Measurements from ENCODE around the gene NEUROD6.

The NEUROD6 gene

DNA sequence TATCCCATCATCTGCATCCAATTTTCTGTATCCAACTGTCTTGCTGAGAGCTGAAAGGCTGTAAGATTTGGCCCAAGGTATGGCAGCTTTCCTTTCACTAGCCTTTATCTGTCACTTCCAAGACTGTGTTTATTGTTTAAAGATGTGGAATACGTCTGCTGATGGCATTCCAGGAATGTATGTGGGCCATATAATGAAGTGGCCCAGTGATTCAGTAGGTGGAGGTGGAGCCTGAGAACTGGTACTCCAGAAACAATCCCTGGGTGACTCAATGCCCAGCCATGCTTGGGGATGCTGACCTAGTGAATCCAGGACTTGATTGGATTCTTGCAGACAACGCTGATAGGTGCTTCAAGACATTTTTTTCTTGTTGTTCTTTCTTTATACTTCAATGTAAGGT is 13.5 kb downstream of the NEUROD6 start:
- DNase-seq = no peak

DNA sequence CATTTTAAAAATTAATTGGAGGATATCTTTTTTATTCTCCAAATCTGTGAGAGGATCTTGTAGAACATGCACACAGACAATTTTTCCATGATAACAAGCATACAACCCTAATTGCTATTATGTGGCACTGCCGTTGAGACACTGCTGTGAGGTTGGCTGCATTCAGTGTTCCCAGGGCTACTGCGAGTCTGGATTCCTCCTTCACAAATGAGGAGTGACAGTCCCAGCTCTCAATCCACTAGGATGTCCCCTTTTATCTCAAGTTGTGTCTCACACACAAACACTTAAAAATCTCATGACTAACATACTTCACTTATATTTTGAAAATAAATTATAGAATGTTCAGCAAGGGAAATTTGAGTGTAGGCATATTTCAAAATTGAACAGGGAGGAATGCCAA is 14.1 kb downstream of the NEUROD6 start:
- DNase-seq = no peak

DNA sequence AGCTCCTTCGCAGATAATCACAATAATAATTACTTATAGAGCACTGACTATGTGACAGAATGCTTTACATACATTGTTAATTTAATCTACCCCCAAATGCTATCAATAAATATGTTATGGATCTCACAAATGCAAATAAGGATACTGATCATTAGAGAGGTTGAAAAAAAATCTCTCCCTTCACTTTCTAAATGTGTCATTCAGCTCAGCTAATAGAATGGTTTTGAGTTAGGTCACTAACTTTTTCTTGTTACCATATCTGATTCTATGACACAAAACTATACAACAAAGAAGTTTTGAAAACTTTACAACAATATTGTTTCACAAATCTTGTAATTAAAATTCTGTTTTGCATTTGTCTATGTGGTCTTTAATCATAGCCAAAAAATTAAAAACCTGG is 17.4 kb downstream of the NEUROD6 start:
- DNase-seq = no peak

DNA sequence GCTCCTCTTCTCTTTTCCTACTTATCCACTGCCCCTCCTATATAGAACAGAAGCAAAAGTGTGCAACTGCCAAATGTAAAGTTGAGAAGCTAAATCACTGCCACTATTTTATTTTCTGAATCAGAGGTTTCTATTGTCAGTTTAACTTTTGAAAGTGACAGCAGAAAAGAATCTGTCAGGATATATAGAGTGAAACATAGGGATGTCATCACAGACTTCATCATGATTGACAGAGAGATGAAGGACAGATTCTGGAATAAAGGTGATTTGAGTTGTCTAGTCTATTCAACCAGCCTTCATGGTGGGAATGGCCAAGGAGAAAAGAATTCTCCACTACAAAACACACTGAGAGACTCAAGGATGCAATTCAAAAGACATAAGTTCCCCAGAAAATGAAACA is 19.9 kb downstream of the NEUROD6 start:
- DNase-seq = no peak

DNA sequence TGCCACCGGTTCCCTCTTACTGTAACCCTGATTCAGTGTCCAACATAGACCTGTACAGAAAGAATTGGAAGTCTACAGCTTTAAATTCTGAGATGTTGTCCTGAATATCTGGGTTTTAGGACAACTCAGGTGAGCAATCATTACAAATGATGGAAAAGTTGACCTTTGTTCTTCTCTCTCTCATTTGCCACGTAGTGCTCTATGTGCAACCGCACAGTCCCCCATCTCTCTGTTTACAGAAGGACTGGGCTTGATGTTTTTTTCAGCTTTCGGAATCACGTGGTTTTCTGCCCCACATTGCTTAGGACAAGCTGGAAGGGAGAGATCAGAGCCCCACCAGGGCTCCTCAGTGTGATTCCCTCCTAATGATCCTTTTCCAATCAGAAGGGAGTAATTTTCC is 22.2 kb downstream of the NEUROD6 start:
- no peak for DNase-seq

DNA sequence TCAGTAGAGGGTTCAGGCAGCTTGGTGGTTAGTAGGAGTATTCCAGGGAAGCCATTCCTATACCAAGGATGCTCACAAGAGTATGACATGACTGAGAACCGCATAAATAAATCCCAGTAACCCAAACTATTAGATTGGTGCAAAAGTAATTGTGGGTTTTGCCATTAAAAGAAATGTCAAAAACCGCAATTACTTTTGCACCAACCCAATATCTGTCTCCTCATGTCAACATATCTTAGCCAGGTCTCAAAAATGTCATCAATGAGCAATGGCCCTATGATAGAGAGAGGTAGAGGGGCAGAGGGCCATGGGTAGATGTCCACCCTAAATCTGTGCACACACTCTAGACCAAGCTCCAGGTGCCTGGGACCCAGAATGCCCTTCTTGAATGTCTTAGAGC is 23.6 kb downstream of the NEUROD6 start:
- no peak for DNase-seq

DNA sequence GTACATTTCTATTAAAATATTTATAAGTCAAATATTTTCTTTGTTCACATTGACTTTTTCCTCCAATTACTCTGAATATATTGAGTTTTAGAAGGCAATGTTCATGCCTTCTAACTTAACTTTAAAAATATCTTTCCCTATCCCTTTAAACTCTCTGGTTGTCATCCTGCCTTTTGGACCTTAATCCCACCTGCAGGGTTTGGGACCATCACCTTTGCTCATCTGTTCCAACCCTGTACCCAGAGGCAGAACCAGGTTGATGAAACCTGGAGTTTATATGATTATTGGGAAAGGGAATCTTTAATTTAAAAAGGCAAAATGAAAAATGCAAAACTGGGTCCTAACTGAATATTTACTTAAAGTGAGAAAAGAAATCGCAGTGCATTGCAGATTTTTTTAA is 24.8 kb downstream of the NEUROD6 start:
- no peak for DNase-seq

DNA sequence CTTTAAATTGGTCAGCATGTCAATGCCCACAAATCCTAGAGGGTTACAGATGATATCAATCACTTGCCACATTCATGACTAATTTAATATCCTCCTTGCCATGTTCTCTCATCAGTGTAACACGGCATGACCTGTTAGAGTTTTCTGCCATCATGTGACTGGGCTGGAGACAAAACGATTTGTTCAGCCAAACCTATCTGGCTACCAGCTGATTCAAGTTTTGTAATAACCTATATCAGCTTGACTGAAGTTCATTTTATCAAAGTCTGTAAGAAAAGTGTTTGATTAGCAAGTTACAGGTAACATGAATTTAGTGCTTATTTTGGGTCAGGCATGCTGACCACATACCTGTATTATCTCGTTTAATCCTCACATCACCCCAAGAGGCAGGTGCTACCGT is 25.7 kb downstream of the NEUROD6 start:
- no peak for DNase-seq

DNA sequence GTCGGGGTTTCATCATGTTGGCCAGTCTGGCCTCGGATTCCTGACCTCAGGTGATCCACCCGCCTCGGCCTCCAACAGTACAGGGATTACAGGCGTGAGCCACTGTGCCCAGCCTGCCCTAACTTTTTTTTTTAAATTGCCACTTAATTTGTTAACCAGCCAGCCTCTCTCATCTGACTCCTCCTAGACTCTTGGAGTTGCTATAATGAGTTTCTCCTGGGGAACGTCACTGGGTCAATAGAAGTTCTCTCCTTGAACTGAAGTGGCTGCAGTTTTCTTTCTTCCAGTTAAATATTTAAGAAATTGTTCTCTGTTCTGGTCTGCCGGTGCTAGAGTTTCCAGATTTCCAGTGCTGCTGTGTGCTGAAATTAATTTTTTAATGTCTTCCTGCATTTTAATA is 27.6 kb downstream of the NEUROD6 start:
- DNase-seq = no peak

DNA sequence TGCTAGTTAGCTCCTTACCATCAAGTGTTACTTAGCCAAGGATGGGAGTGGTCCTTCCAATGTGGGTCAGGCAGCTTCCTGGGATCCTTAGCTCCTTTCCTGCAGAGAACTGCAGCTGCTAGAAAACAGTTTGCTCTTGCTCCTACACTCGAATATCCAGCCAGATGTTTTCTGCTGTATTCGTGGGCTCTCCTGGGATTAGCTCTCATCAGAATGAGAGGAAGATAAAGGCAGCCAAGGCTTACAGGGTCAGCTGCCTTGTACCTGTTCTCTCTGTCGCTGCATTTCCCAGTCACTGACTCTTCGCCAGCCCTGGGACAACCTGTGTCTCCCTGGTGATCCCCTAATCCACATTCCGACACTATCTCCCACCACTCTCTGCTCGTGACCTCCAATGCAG is 29.0 kb downstream of the NEUROD6 start:
- no peak for DNase-seq

DNA sequence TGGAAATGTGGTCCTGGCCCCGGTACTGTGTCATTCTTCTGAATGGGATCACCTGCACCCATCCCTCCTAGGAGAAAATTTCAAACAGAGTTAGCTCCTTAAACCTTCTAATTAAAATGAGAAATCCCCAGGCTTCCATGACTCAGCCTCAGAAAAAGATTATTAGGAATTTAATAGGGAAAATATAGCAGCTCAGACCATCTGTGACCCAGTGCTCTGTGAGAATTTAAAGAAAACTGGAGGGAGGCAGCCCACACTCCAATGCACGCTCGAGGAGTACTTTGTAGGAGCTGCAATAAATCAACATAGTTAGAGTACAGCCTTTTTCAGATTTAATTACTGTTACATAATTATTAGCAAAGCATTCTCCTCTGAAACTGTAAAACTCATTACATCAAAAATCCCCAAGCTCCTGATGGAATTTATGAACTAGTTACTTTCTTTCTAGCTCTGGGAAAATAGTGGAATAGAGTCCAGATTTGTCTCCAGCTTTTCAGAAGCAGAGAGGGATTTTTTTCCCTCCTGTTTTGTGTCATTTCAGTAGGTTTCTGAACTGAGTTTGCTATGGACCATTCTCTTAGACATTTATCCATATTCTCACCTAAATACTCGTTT is 30.1 kb downstream of the NEUROD6 start:
- DNase-seq = no peak

DNA sequence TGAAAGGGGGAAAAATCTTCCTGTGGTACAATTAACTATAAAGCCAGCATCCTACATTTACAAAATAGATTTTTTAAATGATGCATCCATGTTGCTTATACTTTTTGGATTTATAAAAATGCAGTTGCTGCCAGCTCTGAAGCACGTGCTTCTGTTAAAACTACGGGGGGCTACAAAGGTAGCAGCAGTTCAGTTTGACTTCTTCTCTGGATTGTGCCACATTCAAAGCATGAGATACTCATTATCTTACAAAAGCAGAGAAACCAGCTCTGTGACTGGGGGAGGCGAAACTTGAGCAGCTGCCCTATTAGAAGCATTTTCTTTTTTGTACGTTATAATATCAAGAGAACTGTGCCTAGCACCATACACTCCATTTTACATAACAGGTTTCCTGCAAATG is 31.1 kb downstream of the NEUROD6 start:
- no peak for DNase-seq

DNA sequence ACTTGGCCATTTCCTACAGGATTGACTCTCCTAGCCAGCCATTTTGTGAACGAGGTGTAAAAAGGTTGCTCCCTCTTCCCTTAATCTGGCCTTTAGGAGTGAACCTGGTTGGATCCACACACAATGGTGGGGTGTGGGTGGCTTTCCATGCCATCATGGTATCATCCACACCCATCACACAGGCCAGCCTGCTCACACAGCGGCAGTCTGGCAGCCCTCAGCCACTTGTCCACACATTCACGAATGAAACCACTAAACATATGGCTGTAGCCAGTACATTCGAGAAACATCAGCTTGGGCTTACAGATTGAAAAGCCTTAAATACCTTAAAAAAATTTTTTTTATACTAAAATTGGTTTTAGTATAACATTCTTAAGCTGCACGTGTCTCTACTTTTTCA is 31.9 kb downstream of the NEUROD6 start:
- no peak for DNase-seq

DNA sequence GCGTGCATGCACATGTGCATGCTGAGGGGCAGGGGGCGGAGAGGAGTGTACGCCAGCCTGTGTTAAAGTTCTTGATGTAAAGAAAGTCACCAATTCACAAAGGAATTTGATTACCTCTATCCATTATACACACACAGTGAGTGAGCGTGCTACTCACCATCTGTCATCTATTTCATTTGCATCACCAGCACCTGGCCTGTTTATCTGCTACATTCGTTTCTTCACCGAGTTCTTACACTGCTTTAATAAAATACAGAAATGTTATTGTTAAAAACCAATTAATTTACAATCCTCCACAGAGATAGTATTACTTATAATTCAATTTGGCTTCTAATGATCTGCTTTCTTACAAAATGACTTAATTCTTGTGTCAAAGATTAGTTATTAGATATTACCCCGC is 32.6 kb downstream of the NEUROD6 start:
- no peak for DNase-seq

DNA sequence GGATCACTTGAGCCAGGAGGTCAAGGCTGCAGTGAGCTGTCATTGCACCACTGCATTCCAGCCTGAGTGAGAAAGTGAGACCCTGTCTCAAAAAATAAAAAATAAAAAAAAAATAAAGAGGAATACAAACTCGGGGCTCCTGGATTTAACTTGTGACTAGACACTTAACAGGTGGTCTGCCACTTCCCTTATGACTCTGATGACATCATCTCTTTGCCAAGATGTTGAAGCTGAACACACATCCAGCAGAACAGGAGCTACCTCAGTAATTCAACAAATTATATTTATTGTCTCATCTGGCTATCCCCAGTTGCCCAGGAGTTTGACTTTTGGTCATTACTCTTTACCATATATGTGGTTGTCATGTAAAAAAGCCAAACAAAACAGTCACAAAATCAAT is 35.3 kb downstream of the NEUROD6 start:
- DNase-seq = no peak

DNA sequence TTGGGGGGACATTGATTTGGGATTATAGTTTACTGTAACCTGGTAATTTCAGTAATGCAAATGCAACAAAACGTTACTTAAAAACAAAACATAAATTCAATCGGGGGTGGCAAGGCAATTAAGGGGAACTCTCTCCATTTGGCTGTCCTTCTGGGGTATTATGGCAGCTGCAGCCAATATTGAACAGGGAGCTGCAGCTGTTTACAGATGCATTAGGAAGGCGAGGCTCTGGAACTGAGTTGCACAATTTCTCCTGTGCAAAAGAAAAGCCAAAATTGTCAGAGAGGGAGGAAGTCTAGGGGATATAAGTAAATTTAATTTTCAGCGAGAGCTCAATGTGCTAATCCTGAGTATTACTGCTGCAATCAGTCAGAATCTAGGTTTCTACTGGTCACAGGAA is 36.1 kb downstream of the NEUROD6 start:
- no peak for DNase-seq

DNA sequence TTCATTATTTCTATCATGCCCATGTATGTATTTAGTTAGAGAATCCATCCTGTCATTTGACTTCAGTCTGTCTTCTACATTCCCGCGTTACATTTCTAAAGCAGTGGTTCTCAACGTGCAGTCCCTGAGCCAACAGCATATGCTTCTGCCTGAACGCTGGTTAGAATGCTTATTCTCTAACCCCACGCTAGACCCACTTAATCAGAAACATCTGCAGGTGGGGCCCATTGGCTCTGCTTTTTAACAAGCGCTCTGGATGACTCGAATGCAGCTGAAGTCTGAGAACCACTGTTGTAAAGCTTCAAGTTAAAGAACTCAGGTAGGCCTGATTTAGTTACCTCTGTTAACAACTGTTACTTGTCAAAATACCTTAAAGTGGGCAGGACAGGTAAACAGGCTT is 38.2 kb downstream of the NEUROD6 start:
- no peak for DNase-seq

DNA sequence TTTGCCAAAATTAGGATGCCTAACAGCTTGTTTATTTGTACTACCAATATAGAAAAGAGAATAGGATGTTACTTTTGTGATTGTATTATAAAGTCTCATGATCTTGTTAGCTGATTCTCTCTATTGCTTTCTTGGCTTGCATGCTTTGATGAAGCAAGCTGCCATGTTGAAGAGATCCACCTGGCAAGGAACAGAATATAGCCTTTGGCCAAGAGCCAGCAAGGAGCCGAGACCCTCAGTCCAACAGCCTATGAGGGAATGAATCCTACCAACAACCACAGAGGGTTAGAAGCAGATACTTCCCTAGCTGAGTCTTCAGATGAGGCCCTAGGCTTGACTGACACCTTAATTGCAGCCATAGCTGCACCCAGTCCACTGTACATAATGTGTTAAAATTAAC is 41.2 kb downstream of the NEUROD6 start:
- no peak for DNase-seq

DNA sequence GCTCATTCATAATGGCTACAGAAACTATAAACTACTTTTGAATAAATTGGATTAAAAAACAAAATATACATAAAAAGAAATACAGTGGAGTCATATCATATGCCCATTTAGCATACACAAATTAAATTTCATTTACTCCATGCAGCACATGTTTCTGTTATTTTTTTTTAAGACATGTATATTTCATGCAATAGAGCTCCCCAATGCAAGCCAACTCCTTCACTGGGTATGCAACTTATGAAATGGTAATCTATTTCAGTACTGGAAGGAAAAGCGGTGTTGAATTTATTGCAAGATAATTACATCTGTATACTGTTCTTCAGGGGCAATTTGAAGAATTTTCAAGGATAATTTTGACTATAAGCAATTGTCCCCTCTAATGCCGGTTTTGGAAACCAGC is 49.9 kb downstream of the NEUROD6 start:
- no peak for DNase-seq
